Activated CD8-positive, alpha-beta memory T cell treated with anti-CD3 and anti-CD28 coated beads, Interleukin-2, amount 50 U/mL, for 24 hours (primary cell): Measurements from ENCODE around the gene DUS1L.

Source experiments
- DNase-seq: peaks from one replicate; pipeline ENCODE4 v3.0.0-alpha.2; 2020; ENCODE audit errors: extremely low read depth

The DUS1L gene

GRCh38 chr17:82100502-82101298 is 35.1 kb upstream of the DUS1L start:
- DNase-seq: no peak

- DNase-seq: no peak
Observed at GRCh38 chr17:82098939-82099763, 33.5 kb upstream of the DUS1L start.

- DNase-seq: peak; percentile 77
Observed at GRCh38 chr17:82098169-82098938, 32.8 kb upstream of the DUS1L start, which contains the start of gene FASN. TSS of gene FASN (minus strand) at chr17:82098236. CDS start at chr17:82096445, 1,791 bp downstream.

- no peak for DNase-seq
Observed at GRCh38 chr17:82097919-82098168, 32.2 kb upstream of the DUS1L start.

GRCh38 chr17:82097184-82097918 is 31.7 kb upstream of the DUS1L start:
- DNase-seq: no peak

GRCh38 chr17:82096709-82097183 is 31.1 kb upstream of the DUS1L start:
- DNase-seq: no peak

- DNase-seq: no peak
Observed at GRCh38 chr17:82095777-82096708, 30.4 kb upstream of the DUS1L start.

- DNase-seq: no peak
Observed at GRCh38 chr17:82094931-82095776, 29.6 kb upstream of the DUS1L start.

- DNase-seq: no peak
Observed at GRCh38 chr17:82092995-82093751, 27.6 kb upstream of the DUS1L start.

GRCh38 chr17:82092628-82092994 is 27.0 kb upstream of the DUS1L start:
- DNase-seq: no peak

GRCh38 chr17:82092094-82092586 is 26.5 kb upstream of the DUS1L start:
- no peak for DNase-seq

- no peak for DNase-seq
Observed at GRCh38 chr17:82091264-82092066, 25.9 kb upstream of the DUS1L start.

GRCh38 chr17:82090549-82091263 is 25.1 kb upstream of the DUS1L start:
- DNase-seq: no peak

- DNase-seq: no peak
Observed at GRCh38 chr17:82089723-82090548, 24.3 kb upstream of the DUS1L start.

- no peak for DNase-seq
Observed at GRCh38 chr17:82088838-82089722, 23.5 kb upstream of the DUS1L start.
